Measurements from ENCODE around the gene ADGB. TPM values are rescaled to one million over a fixed set of nuclear protein-coding genes. Genes with fewer than 3 reads are reported as not detected.

Gene ADGB
- polyA plus RNA-seq, 2 of the 4 experiments (the other 2 are of a cell fraction), result not detected

- no peak for TF ChIP-seq CEBPB (IDR thresholded peaks at IDR 0.05)
- no peak for TF ChIP-seq E2F6 (IDR thresholded peaks at IDR 0.05; ENCODE audit: borderline replicate concordance, low read depth)
- TF ChIP-seq PHF8 (IDR thresholded peaks at IDR 0.05; ENCODE audit: borderline replicate concordance, low read depth), result no peak
Observed at GRCh38 chr6:146635165-146635564, 36.4 kb downstream of the ADGB start (continued).

GRCh38 chr6:146636481-146636880 is 37.7 kb downstream of the ADGB start:
- ATAC-seq (no peak), DNase-seq (ENCODE audit: low read depth in 1 of 2, low spot score in 1 of 2) (no peak), FAIRE-seq (no peak)
- ChIA-PET POLR2A (no interaction called here), CTCF (no interaction called here)
- Histone ChIP-seq H3K27ac (no peak overlapping the region), H3K9me3 (no peaks in the 10 kb centered on the region), H3K4me1 (no peaks in the 10 kb centered on the region), H3K4me2 (no peak overlapping the region), H3K4me3 (no peak overlapping the region)
- no peak for TF ChIP-seq POLR2AphosphoS2 (conservative IDR thresholded peaks at IDR 0.05; ENCODE audit: low read length)
- 16% methylated on average over 2 of the region's 2 CpGs for WGBS (ENCODE audit: missing lambda C conversion rate)

GRCh38 chr6:146642921-146643320 is 44.1 kb downstream of the ADGB start:
- CTCF ChIA-PET, result no interaction called here

More at GRCh38 chr6:146642921-146643320, 44.1 kb downstream of the ADGB start:
- no peak for FAIRE-seq
- no peak for TF ChIP-seq RARB (CRISPR knock-in tag; IDR thresholded peaks at IDR 0.05)
- no peak for TF ChIP-seq CHD4 (IDR thresholded peaks at IDR 0.05; ENCODE audit: borderline replicate concordance)
- no peak for TF ChIP-seq NPAS2 (CRISPR knock-in tag; IDR thresholded peaks at IDR 0.05; ENCODE audit: borderline replicate concordance)
- TF ChIP-seq FOSB (CRISPR knock-in tag; IDR thresholded peaks at IDR 0.05), result no peak
- no peak for TF ChIP-seq SREBF2 (IDR thresholded peaks at IDR 0.05)
- no peak for TF ChIP-seq HOXB13 (CRISPR knock-in tag; IDR thresholded peaks at IDR 0.05; ENCODE audit: low read depth)
- no peak for TF ChIP-seq SMC3 (IDR thresholded peaks at IDR 0.05)
- no peak for TF ChIP-seq ZC3H11A (IDR thresholded peaks at IDR 0.05)
- TF ChIP-seq RAD21 (conservative IDR thresholded peaks at IDR 0.05 in 1 of 2, IDR thresholded peaks at IDR 0.05 in 1 of 2), result no peak
- no peak for TF ChIP-seq HDAC2 (IDR thresholded peaks at IDR 0.05)
- TF ChIP-seq, protein P1, sequence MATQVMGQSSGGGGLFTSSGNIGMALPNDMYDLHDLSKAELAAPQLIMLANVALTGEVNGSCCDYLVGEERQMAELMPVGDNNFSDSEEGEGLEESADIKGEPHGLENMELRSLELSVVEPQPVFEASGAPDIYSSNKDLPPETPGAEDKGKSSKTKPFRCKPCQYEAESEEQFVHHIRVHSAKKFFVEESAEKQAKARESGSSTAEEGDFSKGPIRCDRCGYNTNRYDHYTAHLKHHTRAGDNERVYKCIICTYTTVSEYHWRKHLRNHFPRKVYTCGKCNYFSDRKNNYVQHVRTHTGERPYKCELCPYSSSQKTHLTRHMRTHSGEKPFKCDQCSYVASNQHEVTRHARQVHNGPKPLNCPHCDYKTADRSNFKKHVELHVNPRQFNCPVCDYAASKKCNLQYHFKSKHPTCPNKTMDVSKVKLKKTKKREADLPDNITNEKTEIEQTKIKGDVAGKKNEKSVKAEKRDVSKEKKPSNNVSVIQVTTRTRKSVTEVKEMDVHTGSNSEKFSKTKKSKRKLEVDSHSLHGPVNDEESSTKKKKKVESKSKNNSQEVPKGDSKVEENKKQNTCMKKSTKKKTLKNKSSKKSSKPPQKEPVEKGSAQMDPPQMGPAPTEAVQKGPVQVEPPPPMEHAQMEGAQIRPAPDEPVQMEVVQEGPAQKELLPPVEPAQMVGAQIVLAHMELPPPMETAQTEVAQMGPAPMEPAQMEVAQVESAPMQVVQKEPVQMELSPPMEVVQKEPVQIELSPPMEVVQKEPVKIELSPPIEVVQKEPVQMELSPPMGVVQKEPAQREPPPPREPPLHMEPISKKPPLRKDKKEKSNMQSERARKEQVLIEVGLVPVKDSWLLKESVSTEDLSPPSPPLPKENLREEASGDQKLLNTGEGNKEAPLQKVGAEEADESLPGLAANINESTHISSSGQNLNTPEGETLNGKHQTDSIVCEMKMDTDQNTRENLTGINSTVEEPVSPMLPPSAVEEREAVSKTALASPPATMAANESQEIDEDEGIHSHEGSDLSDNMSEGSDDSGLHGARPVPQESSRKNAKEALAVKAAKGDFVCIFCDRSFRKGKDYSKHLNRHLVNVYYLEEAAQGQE (IDR thresholded peaks at IDR 0.05), result no peak
- no peak for TF ChIP-seq CTCF (IDR thresholded peaks at IDR 0.05)
- no peak for TF ChIP-seq EHMT2 (IDR thresholded peaks at IDR 0.05; ENCODE audit: low read depth)
- TF ChIP-seq NFE2L2 (conservative IDR thresholded peaks at IDR 0.05; ENCODE audit: low read length), result no peak
- TF ChIP-seq ZFP36 (IDR thresholded peaks at IDR 0.05; ENCODE audit: borderline replicate concordance, partially characterized antibody), result no peak
- TF ChIP-seq HOXB5 (CRISPR knock-in tag; IDR thresholded peaks at IDR 0.05), result no peak
- 38% methylated on average over 6 of the region's 6 CpGs for WGBS (ENCODE audit: missing lambda C conversion rate)
- DNase-seq (ENCODE audit: low read depth in 1 of 2, low spot score in 1 of 2), result no peak
- H3K4me1 ChIP-seq, result no peaks in the 10 kb centered on the region
- no peak overlapping the region for H3K4me3 ChIP-seq
- ATAC-seq, result no peak
- no peak overlapping the region for H3K4me2 ChIP-seq
- H3K9me3 ChIP-seq, result no peaks in the 10 kb centered on the region
- POLR2A ChIA-PET, result no interaction called here
- H3K27ac ChIP-seq, result no peak overlapping the region

Data from A549 (cell line).